Erythroblast (primary cell): ENCODE measurements around the gene FOXP1.

ENCODE experiments used
- GATA1 ChIP-seq: IDR thresholded peaks from 2 replicates; pipeline ENCODE4 v1.6.1; 2011; ENCODE audit warnings: low read depth, mild to moderate bottlenecking, control low read depth, low read length, moderate library complexity
- POLR2A ChIP-seq: IDR thresholded peaks from 2 replicates; pipeline ENCODE4 v1.6.1; 2011; ENCODE audit warnings: mild to moderate bottlenecking, low read length

DNA sequence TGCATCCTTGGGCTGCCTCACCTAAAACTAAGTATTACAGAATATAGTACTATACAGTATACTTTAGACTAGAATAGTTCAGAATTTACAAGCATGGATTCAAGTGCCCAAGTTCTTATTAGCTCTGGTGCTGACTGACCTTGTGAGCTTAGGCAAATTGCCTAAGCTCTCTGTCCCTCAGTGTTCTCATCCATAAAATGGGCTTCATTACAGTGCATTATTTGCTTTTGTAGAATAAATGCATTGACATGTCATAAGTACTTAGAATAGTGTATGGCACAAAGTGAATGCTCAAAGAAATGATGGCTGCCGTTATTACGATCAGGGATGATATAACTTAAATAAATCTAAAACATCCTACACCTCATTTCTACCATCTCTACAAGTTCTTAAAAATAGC lies 269.7 kb downstream of the FOXP1 start:
- TF ChIP-seq POLR2A = no peak
- no peak for TF ChIP-seq GATA1
